ENCODE data around the gene DUSP11.

DNA sequence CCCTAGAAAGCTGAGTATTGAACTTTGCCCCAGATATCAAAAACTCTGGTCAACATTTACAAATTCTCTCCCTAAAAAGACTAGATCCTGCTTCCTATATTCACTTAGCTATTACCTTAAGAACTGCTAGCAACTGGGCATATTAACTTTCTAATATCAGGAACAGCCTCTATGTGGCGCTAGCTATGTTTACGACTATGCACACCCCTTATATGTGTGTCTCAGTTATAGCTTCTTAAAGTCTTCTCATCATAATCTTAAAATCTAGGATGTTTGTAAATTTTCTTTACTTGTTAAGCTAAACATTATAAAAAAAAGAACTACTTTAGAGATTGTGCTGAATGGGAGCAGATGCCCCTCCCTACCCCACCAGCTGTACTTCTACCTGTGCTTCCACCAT is 47.1 kb upstream of the DUSP11 start:
- TF ChIP-seq, protein P1, sequence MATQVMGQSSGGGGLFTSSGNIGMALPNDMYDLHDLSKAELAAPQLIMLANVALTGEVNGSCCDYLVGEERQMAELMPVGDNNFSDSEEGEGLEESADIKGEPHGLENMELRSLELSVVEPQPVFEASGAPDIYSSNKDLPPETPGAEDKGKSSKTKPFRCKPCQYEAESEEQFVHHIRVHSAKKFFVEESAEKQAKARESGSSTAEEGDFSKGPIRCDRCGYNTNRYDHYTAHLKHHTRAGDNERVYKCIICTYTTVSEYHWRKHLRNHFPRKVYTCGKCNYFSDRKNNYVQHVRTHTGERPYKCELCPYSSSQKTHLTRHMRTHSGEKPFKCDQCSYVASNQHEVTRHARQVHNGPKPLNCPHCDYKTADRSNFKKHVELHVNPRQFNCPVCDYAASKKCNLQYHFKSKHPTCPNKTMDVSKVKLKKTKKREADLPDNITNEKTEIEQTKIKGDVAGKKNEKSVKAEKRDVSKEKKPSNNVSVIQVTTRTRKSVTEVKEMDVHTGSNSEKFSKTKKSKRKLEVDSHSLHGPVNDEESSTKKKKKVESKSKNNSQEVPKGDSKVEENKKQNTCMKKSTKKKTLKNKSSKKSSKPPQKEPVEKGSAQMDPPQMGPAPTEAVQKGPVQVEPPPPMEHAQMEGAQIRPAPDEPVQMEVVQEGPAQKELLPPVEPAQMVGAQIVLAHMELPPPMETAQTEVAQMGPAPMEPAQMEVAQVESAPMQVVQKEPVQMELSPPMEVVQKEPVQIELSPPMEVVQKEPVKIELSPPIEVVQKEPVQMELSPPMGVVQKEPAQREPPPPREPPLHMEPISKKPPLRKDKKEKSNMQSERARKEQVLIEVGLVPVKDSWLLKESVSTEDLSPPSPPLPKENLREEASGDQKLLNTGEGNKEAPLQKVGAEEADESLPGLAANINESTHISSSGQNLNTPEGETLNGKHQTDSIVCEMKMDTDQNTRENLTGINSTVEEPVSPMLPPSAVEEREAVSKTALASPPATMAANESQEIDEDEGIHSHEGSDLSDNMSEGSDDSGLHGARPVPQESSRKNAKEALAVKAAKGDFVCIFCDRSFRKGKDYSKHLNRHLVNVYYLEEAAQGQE (IDR thresholded peaks at IDR 0.05; ENCODE audit: insufficient read depth in 1 of 2, low read depth in 2 of 2, low read length in 2 of 2): no peak
- no peak for TF ChIP-seq POLR2AphosphoS5 (IDR thresholded peaks at IDR 0.05; ENCODE audit: low read depth, low read length)
- TF ChIP-seq TAF1 (IDR thresholded peaks at IDR 0.05; ENCODE audit: borderline replicate concordance, insufficient read depth, low read length): no peak
- no peak for TF ChIP-seq SIN3A (IDR thresholded peaks at IDR 0.05; ENCODE audit: borderline replicate concordance, insufficient read depth, low read length)
